ENCODE results near the gene GSG1L. TPM values are rescaled to one million over a fixed set of nuclear protein-coding genes. Genes with fewer than 3 reads are reported as not detected.
A peak's percentile ranks its signal among the peaks of the same experiment; 100 is the strongest.

The GSG1L gene
- total and polyA plus RNA-seq, 12 donors: 0.68 to 14.6 (median 3.4) TPM; not detected in 5

DNA sequence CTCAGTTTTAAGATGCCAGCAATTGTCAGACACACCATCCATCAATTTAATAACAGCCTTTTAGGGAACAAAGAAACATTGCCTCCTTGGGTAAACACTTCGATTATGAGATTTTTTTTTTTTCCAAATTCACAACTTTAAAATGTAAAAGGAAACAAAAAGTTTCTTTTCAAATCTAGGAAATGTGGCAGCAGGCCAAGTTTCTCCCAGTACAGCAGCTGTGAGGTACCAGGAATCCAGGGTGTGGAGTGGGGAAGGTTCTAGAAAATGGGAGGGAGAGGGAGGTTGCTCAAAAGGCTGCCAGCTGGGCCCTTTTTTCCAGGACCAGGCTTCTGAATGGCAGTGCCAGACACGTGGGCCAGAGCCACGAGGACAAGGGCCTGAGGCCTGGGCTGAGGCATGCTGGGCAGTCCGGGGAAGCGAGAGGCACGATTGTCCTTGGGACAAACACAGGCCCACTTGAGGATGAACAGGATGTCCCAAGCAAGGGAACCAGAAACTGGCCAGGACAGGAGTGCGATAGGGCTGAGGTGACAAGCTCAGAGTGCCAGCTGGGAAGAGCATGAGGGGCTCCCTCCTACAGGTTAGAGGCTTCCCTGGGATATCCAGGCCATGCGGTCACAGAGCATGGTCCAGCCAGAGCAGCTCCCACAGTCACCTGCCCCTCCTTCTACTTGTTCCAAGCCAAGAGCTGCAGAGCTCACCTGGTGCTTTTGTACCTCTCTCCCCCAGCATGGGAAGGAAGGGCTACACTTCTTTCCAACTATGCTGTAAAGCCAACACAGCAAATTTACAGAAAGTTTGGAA lies 298.4 kb downstream of the GSG1L start:
- WGBS, 2 donors: 91% methylated on average over 8 of the region's 8 CpGs
- TF ChIP-seq, protein P1, sequence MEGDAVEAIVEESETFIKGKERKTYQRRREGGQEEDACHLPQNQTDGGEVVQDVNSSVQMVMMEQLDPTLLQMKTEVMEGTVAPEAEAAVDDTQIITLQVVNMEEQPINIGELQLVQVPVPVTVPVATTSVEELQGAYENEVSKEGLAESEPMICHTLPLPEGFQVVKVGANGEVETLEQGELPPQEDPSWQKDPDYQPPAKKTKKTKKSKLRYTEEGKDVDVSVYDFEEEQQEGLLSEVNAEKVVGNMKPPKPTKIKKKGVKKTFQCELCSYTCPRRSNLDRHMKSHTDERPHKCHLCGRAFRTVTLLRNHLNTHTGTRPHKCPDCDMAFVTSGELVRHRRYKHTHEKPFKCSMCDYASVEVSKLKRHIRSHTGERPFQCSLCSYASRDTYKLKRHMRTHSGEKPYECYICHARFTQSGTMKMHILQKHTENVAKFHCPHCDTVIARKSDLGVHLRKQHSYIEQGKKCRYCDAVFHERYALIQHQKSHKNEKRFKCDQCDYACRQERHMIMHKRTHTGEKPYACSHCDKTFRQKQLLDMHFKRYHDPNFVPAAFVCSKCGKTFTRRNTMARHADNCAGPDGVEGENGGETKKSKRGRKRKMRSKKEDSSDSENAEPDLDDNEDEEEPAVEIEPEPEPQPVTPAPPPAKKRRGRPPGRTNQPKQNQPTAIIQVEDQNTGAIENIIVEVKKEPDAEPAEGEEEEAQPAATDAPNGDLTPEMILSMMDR (IDR thresholded peaks at IDR 0.05): no peak
- H3K4me3 ChIP-seq: no peak overlapping the region
- no peak for ATAC-seq
- H3K27ac ChIP-seq: no peak overlapping the region
- H3K4me1 ChIP-seq: peaks cover 0 to 6% (median 0%) of the 10 kb centered on the region in 9 donors
- no peaks in the 10 kb centered on the region for H3K27me3 ChIP-seq
- DNase-seq: no peak
- H3K9me3 ChIP-seq: peaks cover 0 to 13% (median 0%) of the 10 kb centered on the region in 11 donors
- intact Hi-C loops (cut with DNase I): loop anchor here in 1 of 10 donors (10.0 kb wide), 1 partner anchor 120 kb away; no protein-coding TSS in a partner anchor
- H3K36me3 ChIP-seq: peaks cover 0 to 87% (median 20%) of the 10 kb centered on the region in 9 donors

DNA sequence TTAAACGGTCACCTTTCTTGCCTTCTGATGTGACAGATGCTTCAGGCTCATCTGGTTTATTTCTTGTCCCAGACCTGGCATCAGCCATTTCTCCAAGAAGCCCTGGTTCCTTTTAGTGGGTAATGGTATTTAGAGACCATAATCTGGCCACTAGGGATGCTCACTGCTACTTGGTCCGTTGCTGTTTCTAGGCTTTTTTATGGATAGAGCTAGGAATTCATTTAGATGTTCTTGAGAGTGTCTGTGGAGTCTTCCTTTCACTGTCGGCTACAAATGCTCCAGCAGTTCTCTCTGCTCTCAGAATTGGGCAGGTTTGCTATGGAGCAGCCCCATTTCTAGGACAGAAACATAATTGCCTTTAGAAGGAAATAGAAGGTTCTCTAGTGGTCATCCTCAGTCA lies 299.1 kb downstream of the GSG1L start:
- peaks cover 0 to 81% (median 20%) of the 10 kb centered on the region in 9 donors for H3K36me3 ChIP-seq
- 86 to 98% methylated on average over 3 of the region's 3 CpGs for WGBS, 2 donors
- DNase-seq (no peak), ATAC-seq (no peak)
- TF ChIP-seq, protein P1 (IDR thresholded peaks at IDR 0.05): no peak
- peaks cover 0 to 13% (median 0%) of the 10 kb centered on the region in 11 donors for H3K9me3 ChIP-seq
- peaks cover 0 to 11% (median 0%) of the 10 kb centered on the region in 9 donors for H3K4me1 ChIP-seq
- no peak overlapping the region for H3K4me3 ChIP-seq
- no peaks in the 10 kb centered on the region for H3K27me3 ChIP-seq
- no peak overlapping the region for H3K27ac ChIP-seq
- intact Hi-C loops (cut with DNase I): loop anchor here in 1 of 10 donors (10.0 kb wide), 1 partner anchor 120 kb away; no protein-coding TSS in a partner anchor

DNA sequence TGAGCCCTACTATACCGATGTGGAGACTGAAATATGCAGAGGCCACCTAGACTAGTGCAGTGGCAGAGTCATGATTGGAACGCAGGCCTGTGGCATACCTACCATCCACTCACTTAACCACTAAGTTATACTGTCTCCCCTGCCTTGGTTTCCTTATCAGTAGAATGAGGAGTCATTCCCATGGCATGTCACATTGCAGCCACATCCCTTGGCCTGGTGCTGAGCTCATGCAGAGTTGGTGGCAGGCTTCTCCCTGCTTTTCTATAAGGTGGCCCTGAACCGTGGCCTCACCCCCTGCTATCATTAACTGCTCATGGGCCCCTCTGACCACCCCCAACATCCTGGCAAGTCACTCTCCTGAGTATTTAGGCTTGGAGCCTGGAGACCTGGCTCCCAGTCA lies 301.1 kb downstream of the GSG1L start:
- DNase-seq (no peak), ATAC-seq (peak in 2 of 8 donors; percentile 35 to 62)
- TF ChIP-seq, protein P1 (IDR thresholded peaks at IDR 0.05): no peak
- Histone ChIP-seq H3K27me3 (no peaks in the 10 kb centered on the region), H3K36me3 (peaks cover 0 to 78% (median 20%) of the 10 kb centered on the region in 9 donors), H3K4me1 (peaks cover 0 to 14% (median 0%) of the 10 kb centered on the region in 9 donors), H3K4me3 (no peak overlapping the region), H3K9me3 (peaks cover 0 to 13% (median 0%) of the 10 kb centered on the region in 11 donors), H3K27ac (no peak overlapping the region)
- intact Hi-C loops (cut with DNase I): loop anchor here in 1 of 10 donors (10.0 kb wide), 1 partner anchor 118 kb away; no protein-coding TSS in a partner anchor
- 90 to 93% methylated on average over 3 of the region's 3 CpGs for WGBS, 2 donors

DNA sequence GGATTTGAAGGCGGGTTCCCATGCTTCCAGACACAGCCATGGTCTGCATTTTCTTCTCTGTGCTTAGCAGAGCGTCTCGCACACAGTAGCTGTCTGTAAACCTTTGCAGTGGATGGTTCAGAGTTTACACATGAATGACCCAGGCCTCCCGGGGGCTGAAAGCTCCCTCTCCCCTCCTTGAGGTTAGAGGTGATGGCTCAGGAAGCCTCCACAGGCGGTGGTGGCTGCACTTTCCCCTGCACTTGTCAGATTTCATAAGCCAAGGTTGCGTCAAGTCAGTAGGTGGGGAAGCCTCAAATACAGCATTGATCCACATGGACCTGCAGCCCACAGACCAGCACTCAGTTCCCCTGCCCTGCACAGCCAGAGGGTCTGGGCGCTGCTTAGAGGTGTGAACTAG lies 301.7 kb downstream of the GSG1L start:
- DNase-seq: no peak
- Histone ChIP-seq H3K36me3 (peaks cover 0 to 78% (median 20%) of the 10 kb centered on the region in 9 donors), H3K9me3 (peaks cover 0 to 13% (median 0%) of the 10 kb centered on the region in 11 donors), H3K27me3 (no peaks in the 10 kb centered on the region), H3K4me3 (no peak overlapping the region), H3K27ac (no peak overlapping the region), H3K4me1 (peaks cover 0 to 14% (median 0%) of the 10 kb centered on the region in 9 donors)
- intact Hi-C loops (cut with DNase I): loop anchor here in 1 of 10 donors (10.0 kb wide), 1 partner anchor 117 kb away; no protein-coding TSS in a partner anchor
- TF ChIP-seq, protein P1 (IDR thresholded peaks at IDR 0.05): no peak
- WGBS, 2 donors: 86 to 90% methylated on average over 7 of the region's 7 CpGs
- no peak for ATAC-seq
